ENCODE results near the gene TMEM245. TPM values are rescaled to one million over a fixed set of nuclear protein-coding genes. Genes with fewer than 3 reads are reported as not detected.
"Not testable (repeated sequence)": the region's sequence is repeated elsewhere in the genome, so short reads cannot be mapped to it uniquely, and the experiment has no call there.

Gene TMEM245
- total RNA-seq, 2 experiments from 2014 or later: 30.4 to 32.7 TPM

- DNase-seq: no peak
- H3K9me3 Mint-ChIP-seq: no peaks in the 10 kb centered on the region
- no peaks in the 10 kb centered on the region for H3K36me3 Mint-ChIP-seq
- peaks cover 6% of the 10 kb centered on the region for H3K4me1 Mint-ChIP-seq
- H3K27ac Mint-ChIP-seq: no peak overlapping the region
- no peak overlapping the region for H3K4me3 Mint-ChIP-seq
- H3K27me3 Mint-ChIP-seq: no peaks in the 10 kb centered on the region
Measured at GRCh38 chr9:109145051-109145450, 25.3 kb upstream of the TMEM245 start.

DNA sequence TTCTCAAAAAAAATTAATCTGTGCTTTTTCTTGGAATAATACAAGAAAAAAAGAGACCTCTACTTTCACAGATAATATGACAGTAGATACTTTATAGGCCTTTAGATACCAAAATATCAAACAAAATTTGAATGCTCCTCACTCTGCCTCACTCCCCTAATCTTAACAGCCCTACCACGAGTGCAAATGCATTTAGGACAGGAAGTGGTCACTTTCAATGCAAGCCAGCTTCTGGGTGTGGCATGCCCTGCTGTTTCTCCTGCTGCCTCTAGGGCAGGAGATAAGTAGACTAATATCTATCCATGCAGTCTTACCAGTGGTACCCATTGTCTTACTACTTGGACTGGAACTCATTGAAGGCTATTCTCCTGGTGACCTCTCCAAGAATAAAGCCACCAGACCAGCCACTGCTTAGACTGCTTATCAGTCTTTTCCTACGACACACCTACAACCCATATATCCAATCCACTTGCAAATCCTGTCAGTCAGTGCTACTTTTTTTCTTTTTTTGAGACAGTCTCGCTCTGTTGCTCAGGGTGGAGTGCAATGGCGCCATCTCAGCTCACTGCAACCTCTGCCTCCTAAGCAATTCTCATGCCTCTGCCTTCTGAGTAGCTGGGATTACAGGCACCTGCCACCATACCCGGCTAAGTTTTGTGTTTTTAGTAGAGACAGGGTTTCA, 24.3 kb upstream of the TMEM245 start:
- no peak overlapping the region for H3K27ac Mint-ChIP-seq

DNA sequence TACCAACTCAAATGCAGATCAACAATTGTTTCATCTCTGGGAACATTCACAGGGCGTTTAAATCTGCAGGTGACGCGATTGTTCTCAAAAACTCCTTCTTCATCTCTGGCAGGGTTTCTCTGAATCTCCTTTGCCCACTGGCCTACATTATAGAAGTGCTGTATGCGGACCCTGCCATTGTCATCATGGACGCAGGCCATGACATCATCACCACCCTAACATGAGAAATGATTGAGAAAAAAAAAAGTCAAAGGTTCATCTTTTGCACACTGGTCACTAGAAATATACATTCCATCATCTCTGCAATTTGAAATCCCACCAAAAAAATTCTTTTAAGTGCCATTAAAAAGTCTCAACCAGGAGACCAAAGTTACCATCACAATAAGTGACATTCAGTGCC, 21.6 kb upstream of the TMEM245 start:
- no peak for DNase-seq
- no peaks in the 10 kb centered on the region for H3K27me3 Mint-ChIP-seq
- H3K27ac Mint-ChIP-seq: no peak overlapping the region
- no peaks in the 10 kb centered on the region for H3K9me3 Mint-ChIP-seq
- H3K4me1 Mint-ChIP-seq: peaks cover 6% of the 10 kb centered on the region
- H3K36me3 Mint-ChIP-seq: no peaks in the 10 kb centered on the region
- no peak overlapping the region for H3K4me3 Mint-ChIP-seq

More for the DNA sequence above, 24.3 kb upstream of the TMEM245 start:
- no peaks in the 10 kb centered on the region for H3K36me3 Mint-ChIP-seq
- DNase-seq: peak; percentile 3
- H3K4me3 Mint-ChIP-seq: no peak overlapping the region
- H3K27me3 Mint-ChIP-seq: no peaks in the 10 kb centered on the region
- no peaks in the 10 kb centered on the region for H3K9me3 Mint-ChIP-seq
- peaks cover 6% of the 10 kb centered on the region for H3K4me1 Mint-ChIP-seq

- Mint-ChIP-seq H3K36me3 (no peaks in the 10 kb centered on the region), H3K27me3 (no peaks in the 10 kb centered on the region), H3K27ac (no peak overlapping the region), H3K9me3 (no peaks in the 10 kb centered on the region), H3K4me1 (peaks cover 6% of the 10 kb centered on the region), H3K4me3 (no peak overlapping the region)
- DNase-seq: no peak
Measured at GRCh38 chr9:109139851-109140250, 20.1 kb upstream of the TMEM245 start.

- Mint-ChIP-seq H3K27ac (no peak overlapping the region), H3K9me3 (no peaks in the 10 kb centered on the region), H3K36me3 (no peaks in the 10 kb centered on the region)
Measured at GRCh38 chr9:109138421-109138820, 18.7 kb upstream of the TMEM245 start.

DNA sequence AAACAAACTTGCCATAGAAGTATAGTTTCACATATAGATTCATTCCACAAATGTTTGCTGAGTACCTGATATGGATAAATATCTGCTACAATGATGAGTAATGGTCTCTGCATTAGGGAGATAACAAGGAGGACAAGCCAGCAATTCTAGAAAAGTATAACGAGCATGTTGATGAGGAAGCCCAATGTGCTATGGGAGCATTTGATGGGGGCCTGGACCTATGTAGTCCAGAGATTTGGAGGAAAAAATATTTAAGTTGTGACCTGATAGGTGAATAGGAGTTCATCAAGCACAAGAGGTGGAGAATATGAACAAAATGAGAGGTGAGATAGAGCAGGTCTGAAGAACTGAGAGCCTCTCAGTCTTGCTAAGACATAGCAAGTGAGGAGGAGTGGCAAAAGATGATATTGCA, 14.4 kb upstream of the TMEM245 start:
- Mint-ChIP-seq H3K27me3 (no peaks in the 10 kb centered on the region), H3K9me3 (no peaks in the 10 kb centered on the region), H3K4me1 (no peaks in the 10 kb centered on the region)

More at GRCh38 chr9:109138421-109138820, 18.7 kb upstream of the TMEM245 start:
- Mint-ChIP-seq H3K4me1 (no peaks in the 10 kb centered on the region), H3K4me3 (no peak overlapping the region), H3K27me3 (no peaks in the 10 kb centered on the region)
- no peak for DNase-seq

GRCh38 chr9:109133533-109133932, 13.8 kb upstream of the TMEM245 start:
- H3K4me1 Mint-ChIP-seq: no peaks in the 10 kb centered on the region
- no peaks in the 10 kb centered on the region for H3K9me3 Mint-ChIP-seq
- no peak for DNase-seq
- no peak overlapping the region for H3K4me3 Mint-ChIP-seq
- no peaks in the 10 kb centered on the region for H3K27me3 Mint-ChIP-seq
- H3K27ac Mint-ChIP-seq: no peak overlapping the region
- no peaks in the 10 kb centered on the region for H3K36me3 Mint-ChIP-seq

More for the DNA sequence above, 14.4 kb upstream of the TMEM245 start:
- H3K36me3 Mint-ChIP-seq: no peaks in the 10 kb centered on the region
- H3K4me3 Mint-ChIP-seq: no peak overlapping the region
- no peak overlapping the region for H3K27ac Mint-ChIP-seq
- DNase-seq: no peak

- Mint-ChIP-seq H3K36me3 (no peaks in the 10 kb centered on the region), H3K4me1 (no peaks in the 10 kb centered on the region), H3K4me3 (no peak overlapping the region), H3K27me3 (no peaks in the 10 kb centered on the region), H3K9me3 (no peaks in the 10 kb centered on the region), H3K27ac (no peak overlapping the region)
- DNase-seq: no peak
Measured at GRCh38 chr9:109132567-109133021, 12.8 kb upstream of the TMEM245 start.

DNA sequence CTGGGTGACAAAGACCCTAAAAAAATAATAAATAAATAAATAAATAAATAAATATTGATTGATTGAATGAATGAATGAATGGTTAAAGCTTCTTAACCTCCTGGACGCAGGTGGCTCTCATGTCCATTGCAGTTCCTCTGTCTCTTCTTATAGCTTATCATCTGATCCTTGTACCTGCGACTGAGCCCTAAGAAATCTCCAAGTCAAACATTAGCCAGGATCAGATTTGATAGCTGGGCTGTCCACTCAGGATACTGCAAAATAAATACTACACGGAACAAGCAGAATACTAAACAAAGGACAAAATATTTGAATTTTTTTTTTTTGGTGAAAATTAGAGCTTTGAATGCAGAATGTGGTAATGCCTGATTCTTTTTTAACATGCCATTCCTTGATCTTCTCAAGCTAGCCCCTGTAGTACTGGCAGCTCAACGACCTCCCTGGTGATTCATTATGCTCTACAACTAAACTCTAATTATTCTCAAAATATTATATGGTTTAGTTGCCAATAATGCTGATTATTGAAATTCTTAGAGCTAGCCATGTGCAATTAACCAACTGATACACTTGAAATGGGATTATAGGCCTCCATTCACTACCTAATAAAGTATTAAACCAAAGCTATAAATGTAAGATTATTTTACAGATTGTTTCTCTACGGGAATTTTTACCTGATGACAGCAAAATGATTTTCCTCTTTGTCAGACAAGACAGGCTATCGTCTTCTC, 9.9 kb upstream of the TMEM245 start:
- Mint-ChIP-seq H3K27ac (no peak overlapping the region), H3K27me3 (no peaks in the 10 kb centered on the region), H3K4me3 (no peak overlapping the region), H3K36me3 (no peaks in the 10 kb centered on the region), H3K4me1 (no peaks in the 10 kb centered on the region), H3K9me3 (no peaks in the 10 kb centered on the region)
- no peak for DNase-seq

- not testable (repeated sequence) for H3K4me1 Mint-ChIP-seq, H3K27me3 Mint-ChIP-seq, H3K4me3 Mint-ChIP-seq, H3K9me3 Mint-ChIP-seq, H3K27ac Mint-ChIP-seq, H3K36me3 Mint-ChIP-seq, DNase-seq
Measured at GRCh38 chr9:109126671-109127070, 6.9 kb upstream of the TMEM245 start.

GRCh38 chr9:109124121-109124520, 4.4 kb upstream of the TMEM245 start:
- no peak for DNase-seq
- H3K27ac Mint-ChIP-seq: no peak overlapping the region
- H3K4me1 Mint-ChIP-seq: peaks cover 6% of the 10 kb centered on the region
- H3K27me3 Mint-ChIP-seq: no peaks in the 10 kb centered on the region
- H3K9me3 Mint-ChIP-seq: no peaks in the 10 kb centered on the region
- no peak overlapping the region for H3K4me3 Mint-ChIP-seq
- no peaks in the 10 kb centered on the region for H3K36me3 Mint-ChIP-seq

- peaks cover 3% of the 10 kb centered on the region for H3K36me3 Mint-ChIP-seq
- DNase-seq: no peak
- H3K4me1 Mint-ChIP-seq: peaks cover 9% of the 10 kb centered on the region
- H3K9me3 Mint-ChIP-seq: no peaks in the 10 kb centered on the region
- H3K27ac Mint-ChIP-seq: no peak overlapping the region
- H3K4me3 Mint-ChIP-seq: no peak overlapping the region
- no peaks in the 10 kb centered on the region for H3K27me3 Mint-ChIP-seq
Measured at GRCh38 chr9:109122726-109123621, 3.2 kb upstream of the TMEM245 start.

- Mint-ChIP-seq H3K4me1 (peaks cover 16% of the 10 kb centered on the region), H3K9me3 (peaks cover 1% of the 10 kb centered on the region), H3K4me3 (no peak overlapping the region), H3K36me3 (peaks cover 17% of the 10 kb centered on the region), H3K27ac (no peak overlapping the region), H3K27me3 (no peaks in the 10 kb centered on the region)
- DNase-seq: no peak
Measured at GRCh38 chr9:109121232-109121796, 1.6 kb upstream of the TMEM245 start.

DNA sequence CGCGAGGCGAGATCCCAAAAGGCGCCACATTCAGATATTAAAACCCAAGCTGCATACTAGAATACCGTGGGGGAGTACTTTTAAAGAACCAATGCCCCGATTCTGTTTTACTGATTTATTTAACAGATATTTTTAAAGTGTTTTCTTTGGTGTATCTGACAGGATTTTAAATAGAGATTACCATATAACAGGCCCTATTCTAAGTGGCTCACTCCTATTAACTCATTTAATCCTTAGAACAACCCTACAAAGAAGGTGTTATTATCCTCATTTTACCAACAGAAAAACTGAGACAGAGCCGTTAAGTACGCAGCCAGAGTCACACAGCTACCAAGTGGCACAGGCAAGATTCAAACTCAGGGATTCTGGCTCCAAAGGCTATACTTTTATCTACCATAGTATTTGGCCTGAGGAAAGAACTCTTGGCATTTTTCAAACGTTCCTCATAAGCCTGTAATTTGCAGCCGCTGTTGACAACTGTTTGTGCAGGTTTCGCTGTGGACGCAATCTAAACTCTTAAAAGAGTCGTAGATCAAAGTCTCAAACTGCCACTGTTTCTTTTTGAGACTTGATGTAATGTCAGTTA, 550 bp upstream of the TMEM245 start:
- peak overlapping the region; percentile 80 for H3K27ac Mint-ChIP-seq
- no peak for DNase-seq
- peak overlapping the region; percentile 60 for H3K4me3 Mint-ChIP-seq
- H3K9me3 Mint-ChIP-seq: peaks cover 1% of the 10 kb centered on the region
- H3K36me3 Mint-ChIP-seq: peaks cover 21% of the 10 kb centered on the region
- H3K27me3 Mint-ChIP-seq: no peaks in the 10 kb centered on the region
- peaks cover 22% of the 10 kb centered on the region for H3K4me1 Mint-ChIP-seq
